DMS79 treated with DMSO at 0.1 percent for 48 hours (cell line): Measurements from ENCODE around the gene SEC14L5.
"Not testable (repeated sequence)": the region's sequence is repeated elsewhere in the genome, so short reads cannot be mapped to it uniquely, and the experiment has no call there.

Source experiments
- DNase-seq: peaks from one replicate; lab custom pipeline; 2025; lab: John Stamatoyannopoulos, UW

SEC14L5 gene

DNA sequence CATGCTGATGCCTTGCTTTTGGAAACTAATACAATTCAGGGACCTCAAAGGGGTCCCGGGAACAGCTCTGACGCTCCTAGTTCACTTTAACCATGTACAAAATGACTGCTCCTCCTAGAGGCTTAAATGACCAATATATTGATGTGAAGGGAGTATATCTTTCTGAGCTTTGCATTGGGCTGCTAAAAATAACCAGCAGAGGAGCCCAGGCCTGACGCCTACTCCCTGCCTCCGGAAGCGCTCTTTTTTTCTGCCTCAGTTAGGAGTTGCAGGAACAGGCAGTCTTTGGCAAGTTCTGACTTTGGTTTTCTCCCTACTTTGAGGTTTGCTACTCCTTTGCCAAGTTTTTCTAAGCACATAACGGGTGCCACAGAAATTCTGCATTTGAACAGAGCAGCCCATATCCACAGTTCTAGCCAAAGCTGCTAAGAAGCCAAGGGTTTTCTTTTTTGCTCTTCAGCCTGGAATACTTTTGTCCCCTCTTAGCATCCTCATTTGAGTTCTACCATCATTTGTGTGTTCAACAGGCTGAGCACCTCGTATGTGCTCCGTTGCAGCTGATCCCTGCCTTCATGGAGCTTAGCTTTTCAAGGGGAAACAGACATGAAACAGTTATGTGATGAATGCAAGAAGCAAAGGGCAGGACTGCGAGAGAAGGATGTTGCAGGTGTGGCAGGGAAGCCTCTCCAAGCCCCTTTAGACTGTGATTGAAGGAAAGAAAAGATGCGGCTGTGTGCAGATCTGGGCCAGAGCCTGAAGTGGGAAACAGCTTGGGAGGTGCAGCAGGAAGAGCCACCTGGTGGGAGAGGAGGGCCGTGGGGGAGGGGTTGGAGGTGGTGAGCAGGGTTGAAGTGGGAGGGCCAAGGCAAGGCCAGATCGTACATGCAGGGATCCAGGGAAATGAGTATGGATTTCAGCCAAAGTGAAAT, 78.4 kb downstream of the SEC14L5 start:
- peak; percentile 10 for DNase-seq

GRCh38 chr16:5040451-5040850, 82.3 kb downstream of the SEC14L5 start:
- no peak for DNase-seq

DNA sequence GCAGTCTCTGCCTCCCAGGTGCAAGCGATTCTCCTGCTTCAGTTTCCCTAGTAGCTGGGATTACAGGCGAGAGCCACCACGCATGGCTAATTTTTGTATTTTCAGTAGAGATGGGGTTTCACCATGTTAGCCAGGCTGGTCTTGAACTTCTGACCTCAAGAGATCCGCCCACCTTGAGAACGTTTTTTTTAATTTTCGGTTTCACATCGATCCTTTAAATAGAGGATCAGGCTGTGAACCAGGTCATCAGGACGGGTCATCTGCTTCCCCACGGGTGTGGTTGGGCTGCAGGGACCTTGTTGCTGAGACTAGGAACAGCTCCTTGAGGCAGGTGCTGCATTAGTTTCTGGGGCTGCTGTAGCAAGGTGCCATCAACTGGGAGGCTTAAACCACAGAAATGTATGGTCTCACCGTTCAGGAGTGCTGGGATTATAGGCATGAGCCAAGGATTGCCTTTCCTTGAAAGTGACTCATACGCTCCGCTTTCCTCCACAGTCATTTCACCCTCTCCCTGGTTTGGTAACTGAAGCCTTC, 83.5 kb downstream of the SEC14L5 start:
- no peak for DNase-seq

DNA sequence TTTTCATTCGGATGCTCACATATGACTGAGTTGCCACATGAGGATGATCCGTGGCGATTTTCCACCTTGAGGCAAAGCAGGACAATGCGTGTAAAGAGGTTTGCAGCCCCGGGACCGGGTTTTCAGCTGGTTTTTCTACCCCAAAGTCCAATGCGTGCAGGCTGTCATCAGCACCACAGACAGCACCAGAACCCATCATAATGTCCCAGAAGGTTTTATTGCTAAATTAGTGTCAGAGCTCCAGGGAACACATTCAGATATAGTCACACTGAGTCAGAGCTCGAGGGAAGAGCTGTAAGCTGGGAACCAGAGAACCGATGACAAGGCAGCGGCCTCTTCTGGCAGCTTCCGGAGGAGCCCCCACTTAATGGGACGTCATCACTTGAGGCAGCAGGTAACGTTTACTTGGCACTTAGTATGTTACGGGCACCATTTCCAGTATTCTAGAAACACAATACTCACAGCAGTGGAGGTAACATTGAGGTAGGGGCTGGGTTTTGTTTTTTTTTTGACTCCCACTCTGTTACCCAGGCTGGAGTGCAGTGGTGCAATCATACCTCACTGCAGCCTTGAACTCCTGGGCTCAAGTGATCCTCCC, 84.5 kb downstream of the SEC14L5 start:
- no peak for DNase-seq

GRCh38 chr16:5044011-5044540, 85.9 kb downstream of the SEC14L5 start:
- no peak for DNase-seq

- DNase-seq: not testable (repeated sequence)
Observed at GRCh38 chr16:5044581-5044980, 86.5 kb downstream of the SEC14L5 start.

- DNase-seq: no peak
Observed at GRCh38 chr16:5045499-5046115, 87.5 kb downstream of the SEC14L5 start.

DNA sequence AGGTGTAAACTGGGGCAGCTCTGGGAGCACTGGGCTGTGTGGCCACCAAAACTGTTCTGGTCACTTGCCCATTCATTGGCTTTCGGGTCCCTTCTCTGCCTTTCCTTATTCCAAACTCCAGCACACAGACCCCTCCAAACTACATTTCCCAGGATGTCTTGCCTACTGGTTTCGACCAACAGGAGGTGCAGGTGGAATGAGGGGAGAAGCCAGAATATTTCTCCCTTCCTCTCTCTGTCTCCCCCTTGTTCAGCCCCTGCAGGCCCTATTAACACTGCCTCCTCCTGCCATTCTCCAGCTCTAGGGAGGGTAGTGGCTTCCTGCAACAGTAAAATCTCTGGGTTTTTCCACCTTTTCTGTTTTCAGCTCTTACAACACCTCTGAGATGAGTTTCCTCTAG, 88.8 kb downstream of the SEC14L5 start:
- DNase-seq: no peak

DNA sequence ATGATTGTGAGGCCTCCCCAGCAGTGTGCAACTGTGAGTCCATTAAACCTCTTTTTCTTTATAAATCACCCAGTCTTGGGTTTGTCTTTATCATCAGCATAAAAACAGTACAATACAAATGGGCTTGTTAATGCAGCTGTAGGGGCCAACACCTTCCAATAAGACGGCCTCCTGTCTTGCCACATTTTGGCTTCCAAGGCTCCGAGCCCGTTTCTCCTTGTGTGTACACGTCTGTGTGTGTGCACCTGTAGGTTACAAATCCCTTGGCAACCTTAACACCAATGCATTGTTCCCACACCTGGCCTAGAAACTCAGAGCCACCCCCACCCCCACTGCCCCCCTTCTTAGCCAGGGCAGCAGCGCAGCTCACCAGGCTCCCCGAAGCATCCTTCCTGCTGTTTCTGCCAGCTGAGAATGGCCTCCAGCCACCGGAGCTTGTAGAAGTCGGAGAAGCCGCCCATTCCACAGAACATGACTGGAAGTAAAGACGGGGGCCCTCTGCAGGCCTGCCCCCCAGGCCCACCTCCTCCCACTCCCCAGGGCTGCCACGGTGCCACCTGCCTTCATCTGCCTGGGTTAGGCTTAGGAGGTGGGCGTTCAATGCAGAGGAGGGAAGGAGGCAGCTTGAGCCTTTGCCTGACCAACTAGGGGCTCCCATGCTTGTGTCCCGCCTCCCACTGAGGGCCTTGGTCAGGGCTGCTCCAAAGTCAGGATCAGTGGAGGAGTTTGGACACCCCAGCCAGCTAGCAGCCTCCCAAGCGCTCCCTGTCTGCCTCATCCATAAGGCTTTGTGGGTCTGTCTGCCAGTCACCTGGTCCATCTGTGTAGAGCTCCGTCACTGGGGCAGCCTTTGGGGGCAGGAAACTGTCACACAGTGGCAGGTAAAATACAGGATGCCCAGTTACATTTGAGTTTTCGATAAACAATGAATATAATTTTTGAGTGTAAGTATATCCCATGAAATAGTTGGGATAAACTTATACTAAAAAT, 97.0 kb downstream of the SEC14L5 start:
- no peak for DNase-seq

GRCh38 chr16:5056352-5056751, 98.2 kb downstream of the SEC14L5 start:
- no peak for DNase-seq

GRCh38 chr16:5058476-5058875, 100.3 kb downstream of the SEC14L5 start:
- no peak for DNase-seq

- no peak for DNase-seq
Observed at GRCh38 chr16:5059386-5060072, 101.4 kb downstream of the SEC14L5 start.

DNA sequence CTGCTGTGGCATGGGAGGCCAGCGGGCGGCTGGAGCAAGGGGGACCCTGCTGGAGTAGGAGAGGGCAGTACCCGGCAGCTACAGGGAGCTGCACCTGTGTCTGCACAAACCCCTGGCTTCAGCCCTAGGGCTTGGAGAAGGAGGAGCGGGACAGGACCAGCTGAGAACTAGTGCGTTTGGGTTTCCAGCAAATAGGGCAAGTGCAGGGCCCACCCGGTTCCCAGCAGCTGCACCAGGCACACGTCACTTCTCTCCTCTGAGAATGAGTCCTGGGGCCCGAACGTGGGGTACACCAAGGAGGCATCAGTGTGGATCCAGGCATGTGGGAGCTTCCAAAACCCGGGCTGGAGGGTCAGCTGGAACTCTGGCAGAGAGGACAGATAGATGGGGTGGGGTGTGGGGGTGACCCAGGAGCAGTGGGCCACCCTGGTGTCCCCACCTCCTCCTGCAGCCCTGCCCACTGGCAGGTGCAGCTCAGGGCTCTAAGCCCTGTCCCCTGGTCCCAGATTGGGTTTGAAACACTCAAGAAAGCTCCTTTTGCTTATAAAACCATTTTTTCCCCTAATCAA, 102.0 kb downstream of the SEC14L5 start:
- no peak for DNase-seq

GRCh38 chr16:5062051-5062450, 103.9 kb downstream of the SEC14L5 start:
- no peak for DNase-seq

- no peak for DNase-seq
Observed at GRCh38 chr16:5062790-5063765, 104.9 kb downstream of the SEC14L5 start.

DNA sequence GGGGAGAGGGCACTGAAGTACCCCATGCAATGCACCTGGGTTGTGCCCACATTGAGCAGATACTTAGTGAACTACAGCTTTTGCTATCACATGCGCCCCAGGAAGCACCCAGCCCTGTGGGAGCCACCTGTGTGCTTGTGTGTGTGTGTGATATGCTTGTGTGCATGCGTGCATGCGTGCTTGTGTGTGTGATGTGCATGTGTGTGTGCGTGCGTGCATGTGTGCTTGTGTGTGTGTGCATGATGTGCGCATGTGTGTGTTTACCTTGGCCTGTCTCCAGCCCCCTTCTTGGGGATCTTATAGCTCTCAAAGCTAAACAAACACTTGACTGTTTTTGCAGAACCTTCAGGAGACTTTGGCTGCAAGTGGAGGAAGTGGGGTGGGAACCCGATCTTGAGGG, 106.8 kb downstream of the SEC14L5 start:
- peak; percentile 95 for DNase-seq

DNA sequence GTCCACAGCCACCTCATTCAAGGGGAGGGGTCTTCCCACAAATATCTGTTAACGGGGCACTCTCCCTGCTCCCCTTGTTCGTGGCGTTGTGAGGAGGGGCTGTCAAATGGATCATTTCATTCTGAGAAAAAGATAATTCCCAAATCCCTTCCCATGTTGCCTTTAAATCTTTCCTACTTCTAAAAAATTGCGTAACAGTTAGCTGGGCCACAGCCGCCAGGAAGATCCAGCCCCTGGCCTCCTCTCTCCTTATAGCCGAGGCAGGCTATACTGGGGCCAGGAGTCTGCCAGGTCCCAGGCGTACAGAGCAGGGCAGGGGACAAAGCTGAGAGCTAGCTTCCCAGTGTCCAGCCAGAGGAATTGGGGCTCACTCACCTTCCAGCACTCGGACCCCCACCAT, 107.2 kb downstream of the SEC14L5 start:
- DNase-seq: peak; percentile 76

GRCh38 chr16:5065813-5066212, 107.7 kb downstream of the SEC14L5 start, which contains the start of gene C16orf89:
Gene C16orf89 (minus strand): TSS chr16:5065956. CDS start chr16:5065908, 48 bp downstream.
- peak; percentile 32 for DNase-seq

DNA sequence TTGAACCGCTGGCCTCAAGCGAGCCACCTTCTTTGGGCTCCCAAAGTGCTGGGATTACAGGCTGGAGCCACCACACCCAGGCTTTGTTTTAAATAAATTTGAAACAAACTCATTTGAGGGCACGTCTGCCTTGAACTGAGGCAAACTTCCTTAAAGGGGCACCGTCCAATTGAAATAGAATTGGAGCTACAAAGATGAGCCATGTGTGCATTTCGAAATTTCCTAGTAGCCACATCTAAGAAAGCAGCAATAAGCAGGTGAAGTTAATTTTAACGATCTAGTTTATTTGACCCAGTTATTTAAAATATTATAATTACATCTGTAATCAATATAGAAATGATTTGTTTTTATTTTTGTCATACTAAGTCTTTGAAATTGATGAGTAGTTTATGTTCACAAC, 108.4 kb downstream of the SEC14L5 start:
- no peak for DNase-seq
